MM.1S (cell line): ENCODE results near the gene PFDN1.

Source experiments
- EZH2 ChIP-seq: fragments of 300-600 bp; sonication (generic); optimal IDR thresholded peaks from 2 replicates; pipeline ENCODE3; 2017; ENCODE audit warnings: low read depth, mild to moderate bottlenecking, antibody characterized with exemption, low read length, mixed read lengths
- EZH2phosphoT487 ChIP-seq: fragments of 300-600 bp; sonication (generic); IDR thresholded peaks from 2 replicates; pipeline ENCODE4 v1.6.1; 2018; ENCODE audit warnings: antibody characterized with exemption, low read length
- TF ChIP-seq, protein P1 (sequence below): fragments of 300-600 bp; sonication (generic); IDR thresholded peaks from 2 replicates; pipeline ENCODE4 v1.5.1; 2016; ENCODE audit warnings: antibody characterized with exemption, low read length, mixed read lengths

DNA sequence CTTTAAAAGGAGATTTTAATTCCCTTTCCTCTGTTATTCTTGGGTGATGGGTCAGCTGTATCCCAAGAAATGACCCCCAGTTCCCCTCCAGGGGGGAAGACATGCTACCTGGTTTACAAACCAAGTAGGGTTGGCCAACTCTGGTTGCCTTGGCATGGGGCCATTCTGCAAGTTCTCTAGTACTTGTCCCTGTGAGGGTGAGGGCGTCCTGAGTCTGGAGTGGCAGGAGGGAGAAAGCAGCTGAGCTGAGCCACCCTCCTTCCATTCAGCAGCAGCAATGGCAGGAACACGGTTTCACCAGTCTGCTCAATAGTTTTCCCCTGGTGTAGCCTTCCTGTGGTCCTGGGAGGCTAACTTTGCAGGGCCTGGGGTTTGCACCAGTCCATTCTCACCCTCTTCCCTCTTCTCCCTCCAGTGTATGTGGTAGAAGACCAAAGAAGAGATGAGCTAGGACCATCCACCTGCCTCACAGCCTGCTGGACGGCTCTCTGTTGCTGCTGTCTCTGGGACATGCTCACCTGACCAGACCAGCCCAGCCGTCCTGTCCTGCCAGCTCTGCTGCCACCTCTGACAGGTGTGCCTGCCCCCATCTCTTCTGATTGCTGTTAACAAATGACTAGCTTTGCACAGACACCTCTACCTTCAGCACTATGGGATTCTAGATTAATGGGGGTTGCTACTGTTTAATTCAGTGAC lies 59.9 kb downstream of the PFDN1 start:
- TF ChIP-seq, protein P1, sequence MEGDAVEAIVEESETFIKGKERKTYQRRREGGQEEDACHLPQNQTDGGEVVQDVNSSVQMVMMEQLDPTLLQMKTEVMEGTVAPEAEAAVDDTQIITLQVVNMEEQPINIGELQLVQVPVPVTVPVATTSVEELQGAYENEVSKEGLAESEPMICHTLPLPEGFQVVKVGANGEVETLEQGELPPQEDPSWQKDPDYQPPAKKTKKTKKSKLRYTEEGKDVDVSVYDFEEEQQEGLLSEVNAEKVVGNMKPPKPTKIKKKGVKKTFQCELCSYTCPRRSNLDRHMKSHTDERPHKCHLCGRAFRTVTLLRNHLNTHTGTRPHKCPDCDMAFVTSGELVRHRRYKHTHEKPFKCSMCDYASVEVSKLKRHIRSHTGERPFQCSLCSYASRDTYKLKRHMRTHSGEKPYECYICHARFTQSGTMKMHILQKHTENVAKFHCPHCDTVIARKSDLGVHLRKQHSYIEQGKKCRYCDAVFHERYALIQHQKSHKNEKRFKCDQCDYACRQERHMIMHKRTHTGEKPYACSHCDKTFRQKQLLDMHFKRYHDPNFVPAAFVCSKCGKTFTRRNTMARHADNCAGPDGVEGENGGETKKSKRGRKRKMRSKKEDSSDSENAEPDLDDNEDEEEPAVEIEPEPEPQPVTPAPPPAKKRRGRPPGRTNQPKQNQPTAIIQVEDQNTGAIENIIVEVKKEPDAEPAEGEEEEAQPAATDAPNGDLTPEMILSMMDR, result no peak
- TF ChIP-seq EZH2, result no peak
- no peak for TF ChIP-seq EZH2phosphoT487
